Measurements from ENCODE around the gene LRRC3B. TPM values are rescaled to one million over a fixed set of nuclear protein-coding genes. Genes with fewer than 3 reads are reported as not detected.
A peak's percentile ranks its signal among the peaks of the same experiment; 100 is the strongest.

Gene LRRC3B
- total RNA-seq, 1 donor from 2014 or later = 8.2 TPM

DNA sequence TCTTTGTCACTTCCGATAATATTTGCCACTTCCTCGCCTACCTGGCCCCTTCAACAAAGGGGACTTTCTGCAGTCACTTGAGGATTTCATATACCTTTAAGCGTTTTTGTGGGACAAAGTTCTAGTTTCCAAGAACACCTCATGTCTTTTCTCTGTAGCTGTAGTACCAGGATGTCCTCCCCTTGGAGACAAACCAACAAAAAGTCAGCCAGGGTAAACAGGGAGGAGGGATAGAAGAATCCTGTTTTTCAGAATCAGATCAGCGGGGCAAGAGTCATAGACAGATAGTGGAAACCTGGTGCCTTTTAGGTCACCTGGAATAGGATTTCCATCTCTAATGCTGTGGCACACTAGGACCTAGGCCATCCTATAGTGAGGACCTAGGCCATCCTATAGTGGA is 4.5 kb downstream of the LRRC3B start:
- Histone ChIP-seq H3K36me3 (no peaks in the 10 kb centered on the region), H3K9ac (no peak overlapping the region), H3K9me3 (ENCODE audit: low read depth) (no peaks in the 10 kb centered on the region), H2AFZ (replicated peaks) (no peak overlapping the region), H3K79me2 (ENCODE audit: low read depth) (no peaks in the 10 kb centered on the region), H3K4me1 (peaks cover 12% of the 10 kb centered on the region), H4K20me1 (ENCODE audit: low read depth) (peaks cover 6% of the 10 kb centered on the region), H3K4me3 (no peak overlapping the region), H3F3A (ENCODE audit: low read depth) (peaks cover 10% of the 10 kb centered on the region), H3K27me3 (peaks cover 48% of the 10 kb centered on the region), H3K27ac (no peak overlapping the region), H3K4me2 (no peak overlapping the region)
- no peak for DNase-seq (ENCODE audit: low spot score)
- H3K4me1 Mint-ChIP-seq = peaks cover 18% of the 10 kb centered on the region
- no peak overlapping the region for H3K4me3 Mint-ChIP-seq
- peaks cover 30% of the 10 kb centered on the region for H3K27me3 Mint-ChIP-seq (ENCODE audit: insufficient read depth, low read depth)
- TF ChIP-seq, protein P1, sequence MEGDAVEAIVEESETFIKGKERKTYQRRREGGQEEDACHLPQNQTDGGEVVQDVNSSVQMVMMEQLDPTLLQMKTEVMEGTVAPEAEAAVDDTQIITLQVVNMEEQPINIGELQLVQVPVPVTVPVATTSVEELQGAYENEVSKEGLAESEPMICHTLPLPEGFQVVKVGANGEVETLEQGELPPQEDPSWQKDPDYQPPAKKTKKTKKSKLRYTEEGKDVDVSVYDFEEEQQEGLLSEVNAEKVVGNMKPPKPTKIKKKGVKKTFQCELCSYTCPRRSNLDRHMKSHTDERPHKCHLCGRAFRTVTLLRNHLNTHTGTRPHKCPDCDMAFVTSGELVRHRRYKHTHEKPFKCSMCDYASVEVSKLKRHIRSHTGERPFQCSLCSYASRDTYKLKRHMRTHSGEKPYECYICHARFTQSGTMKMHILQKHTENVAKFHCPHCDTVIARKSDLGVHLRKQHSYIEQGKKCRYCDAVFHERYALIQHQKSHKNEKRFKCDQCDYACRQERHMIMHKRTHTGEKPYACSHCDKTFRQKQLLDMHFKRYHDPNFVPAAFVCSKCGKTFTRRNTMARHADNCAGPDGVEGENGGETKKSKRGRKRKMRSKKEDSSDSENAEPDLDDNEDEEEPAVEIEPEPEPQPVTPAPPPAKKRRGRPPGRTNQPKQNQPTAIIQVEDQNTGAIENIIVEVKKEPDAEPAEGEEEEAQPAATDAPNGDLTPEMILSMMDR (IDR thresholded peaks at IDR 0.05) = no peak
- TF ChIP-seq EZH2 (IDR thresholded peaks at IDR 0.05) = no peak
- TF ChIP-seq EZH2phosphoT487 (IDR thresholded peaks at IDR 0.05) = no peak
- H3K9me3 Mint-ChIP-seq = peaks cover 2% of the 10 kb centered on the region
- H3K36me3 Mint-ChIP-seq = peaks cover 3% of the 10 kb centered on the region
- no peak overlapping the region for H3K27ac Mint-ChIP-seq

DNA sequence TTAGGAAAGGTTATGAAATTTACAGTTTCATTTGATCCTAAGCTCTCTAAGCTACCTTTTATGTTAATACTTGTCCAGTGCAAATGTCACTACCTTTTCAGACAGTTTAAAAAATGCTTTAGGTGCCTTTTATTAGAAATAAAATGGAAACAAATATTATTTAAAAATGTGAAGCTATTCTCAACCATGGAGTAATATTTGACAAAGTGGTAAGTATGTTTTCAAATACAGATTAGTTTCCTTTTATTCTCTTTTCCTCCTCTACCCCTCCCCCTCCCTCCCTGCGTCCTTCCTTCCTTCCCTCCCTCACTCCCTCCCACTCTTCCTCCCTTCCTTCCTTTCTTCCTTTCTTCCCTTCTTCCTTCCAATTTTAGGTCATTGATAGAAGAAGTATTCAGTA is 6.3 kb downstream of the LRRC3B start:
- H3K36me3 Mint-ChIP-seq = peaks cover 3% of the 10 kb centered on the region
- no peaks in the 10 kb centered on the region for H3F3A ChIP-seq (ENCODE audit: low read depth)
- H3K9me3 ChIP-seq (ENCODE audit: low read depth) = no peaks in the 10 kb centered on the region
- no peaks in the 10 kb centered on the region for H3K79me2 ChIP-seq (ENCODE audit: low read depth)
- H3K4me1 ChIP-seq = peaks cover 7% of the 10 kb centered on the region
- H3K4me2 ChIP-seq = peak overlapping the region; percentile 24
- TF ChIP-seq EZH2 (IDR thresholded peaks at IDR 0.05) (no peak), EZH2phosphoT487 (IDR thresholded peaks at IDR 0.05) (no peak)
- TF ChIP-seq, protein P1 (IDR thresholded peaks at IDR 0.05) = no peak
- H4K20me1 ChIP-seq (ENCODE audit: low read depth) = peaks cover 6% of the 10 kb centered on the region
- no peak overlapping the region for H2AFZ ChIP-seq (replicated peaks)
- no peak overlapping the region for H3K9ac ChIP-seq
- H3K4me1 Mint-ChIP-seq = peaks cover 5% of the 10 kb centered on the region
- H3K27me3 ChIP-seq = peaks cover 31% of the 10 kb centered on the region
- no peak overlapping the region for H3K4me3 ChIP-seq
- H3K27ac Mint-ChIP-seq = no peak overlapping the region
- no peak overlapping the region for H3K4me3 Mint-ChIP-seq
- H3K36me3 ChIP-seq = no peaks in the 10 kb centered on the region
- no peak overlapping the region for H3K27ac ChIP-seq
- peaks cover 2% of the 10 kb centered on the region for H3K9me3 Mint-ChIP-seq
- DNase-seq (ENCODE audit: low spot score) = no peak
- peaks cover 16% of the 10 kb centered on the region for H3K27me3 Mint-ChIP-seq (ENCODE audit: insufficient read depth, low read depth)

DNA sequence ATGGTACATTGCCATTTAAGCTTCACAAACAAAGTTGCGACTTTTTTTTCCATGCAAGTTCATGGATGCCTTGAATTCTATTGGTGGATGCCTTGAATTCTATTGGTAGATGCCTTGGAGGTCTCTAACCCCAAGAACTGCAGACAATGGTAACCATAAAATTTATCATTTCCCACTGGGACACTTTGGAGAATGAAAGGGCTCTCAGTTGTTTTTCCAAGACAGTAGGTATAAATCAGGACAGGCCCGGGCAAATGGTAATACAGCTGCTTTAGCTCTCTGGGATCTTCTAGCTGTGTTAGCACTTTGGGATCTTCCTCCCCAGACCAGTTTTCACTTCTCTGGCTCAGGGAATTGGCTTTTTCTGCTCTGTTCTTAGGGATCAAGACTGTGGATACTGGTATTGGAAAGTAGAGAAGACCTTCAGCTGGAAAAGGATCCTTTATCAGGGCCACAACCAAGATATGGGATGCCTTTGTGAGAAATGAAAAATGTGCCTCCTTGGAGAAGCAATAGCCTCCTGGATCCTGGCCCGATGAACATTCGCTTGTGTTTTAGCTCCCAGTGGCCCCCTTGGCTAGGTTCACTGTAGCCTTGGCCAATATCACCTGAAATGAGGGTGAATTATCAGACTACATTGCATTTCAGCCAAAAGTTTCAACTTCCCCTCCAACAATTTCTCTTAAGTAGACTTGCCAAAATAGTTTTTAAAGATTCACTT is 8.3 kb downstream of the LRRC3B start:
- Histone ChIP-seq H3K36me3 (no peaks in the 10 kb centered on the region), H3F3A (ENCODE audit: low read depth) (no peaks in the 10 kb centered on the region), H3K27ac (no peak overlapping the region), H3K4me1 (peaks cover 7% of the 10 kb centered on the region), H3K4me2 (no peak overlapping the region), H3K4me3 (no peak overlapping the region), H4K20me1 (ENCODE audit: low read depth) (no peaks in the 10 kb centered on the region), H3K79me2 (ENCODE audit: low read depth) (no peaks in the 10 kb centered on the region), H2AFZ (replicated peaks) (no peak overlapping the region), H3K9me3 (ENCODE audit: low read depth) (no peaks in the 10 kb centered on the region), H3K27me3 (peaks cover 12% of the 10 kb centered on the region), H3K9ac (no peak overlapping the region)
- Mint-ChIP-seq H3K27ac (no peak overlapping the region), H3K9me3 (no peaks in the 10 kb centered on the region), H3K27me3 (ENCODE audit: insufficient read depth, low read depth) (peaks cover 5% of the 10 kb centered on the region), H3K4me3 (no peak overlapping the region), H3K4me1 (peaks cover 5% of the 10 kb centered on the region), H3K36me3 (peaks cover 3% of the 10 kb centered on the region)
- DNase-seq (ENCODE audit: low spot score) = no peak
- TF ChIP-seq EZH2 (IDR thresholded peaks at IDR 0.05) = no peak
- TF ChIP-seq EZH2phosphoT487 (IDR thresholded peaks at IDR 0.05) = no peak
- TF ChIP-seq, protein P1 (IDR thresholded peaks at IDR 0.05) = no peak
